ENCODE measurements around the gene PAEP. TPM values are rescaled to one million over a fixed set of nuclear protein-coding genes. Genes with fewer than 3 reads are reported as not detected.
"Not testable (repeated sequence)": the region's sequence is repeated elsewhere in the genome, so short reads cannot be mapped to it uniquely, and the experiment has no call there.

The PAEP gene
- total RNA-seq = not detected in 2 replicates

DNA sequence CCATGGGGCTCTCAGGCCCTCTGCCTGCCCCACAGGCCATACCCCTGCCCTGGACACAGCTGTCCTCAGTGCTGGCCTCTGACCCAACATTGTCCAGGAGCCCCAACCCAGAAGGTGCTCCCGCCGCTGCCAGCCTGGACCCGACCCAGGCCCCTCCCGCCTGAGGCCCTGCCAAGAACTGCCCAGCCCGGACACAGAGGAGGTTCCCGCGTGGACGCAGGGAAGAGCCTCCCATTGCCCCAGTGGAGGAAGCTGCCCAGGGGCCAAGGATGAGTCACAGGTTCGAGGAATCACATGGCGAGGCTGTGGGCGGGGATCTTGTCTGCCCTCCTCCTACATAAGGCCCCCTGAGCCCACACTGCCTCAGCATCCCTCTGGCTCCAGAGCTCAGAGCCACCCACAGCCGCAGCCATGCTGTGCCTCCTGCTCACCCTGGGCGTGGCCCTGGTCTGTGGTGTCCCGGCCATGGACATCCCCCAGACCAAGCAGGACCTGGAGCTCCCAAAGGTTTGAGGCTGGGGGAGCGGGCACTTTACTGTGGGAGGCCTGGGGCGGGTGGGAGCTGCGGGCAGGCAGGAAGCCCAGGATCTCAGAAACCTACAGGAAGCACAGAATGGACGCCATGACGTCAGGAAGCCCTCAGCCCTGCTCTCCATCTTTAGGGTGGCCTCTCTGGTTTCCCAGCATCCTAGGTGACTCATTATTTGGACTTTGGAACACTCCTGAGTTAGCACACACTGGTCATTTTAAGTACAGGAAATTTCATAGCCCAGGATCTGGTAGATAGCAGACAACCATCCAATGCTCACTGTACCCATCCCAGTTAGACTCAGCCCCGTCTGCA is at the start of gene PAEP:
TSS of gene PAEP (plus strand) at position 366 of the 844 bp plus-strand sequence.
- no peak for TF ChIP-seq CTCF (conservative IDR thresholded peaks at IDR 0.05; ENCODE audit: low read depth, low read length)
- DNase-seq (ENCODE audit: low read depth) = no peak

GRCh38 chr9:135512241-135512603 is 49.3 kb upstream of the PAEP start:
- TF ChIP-seq CTCF (conservative IDR thresholded peaks at IDR 0.05; ENCODE audit: low read depth, low read length) = no peak
- H3K4me3 ChIP-seq (ENCODE audit: low read depth, low read length) = no peak overlapping the region
- DNase-seq (ENCODE audit: low read depth) = no peak

More for the DNA sequence above, at the start of gene PAEP:
- no peak within 1 kb of the TSS for H3K4me3 ChIP-seq (ENCODE audit: low read depth, low read length)

DNA sequence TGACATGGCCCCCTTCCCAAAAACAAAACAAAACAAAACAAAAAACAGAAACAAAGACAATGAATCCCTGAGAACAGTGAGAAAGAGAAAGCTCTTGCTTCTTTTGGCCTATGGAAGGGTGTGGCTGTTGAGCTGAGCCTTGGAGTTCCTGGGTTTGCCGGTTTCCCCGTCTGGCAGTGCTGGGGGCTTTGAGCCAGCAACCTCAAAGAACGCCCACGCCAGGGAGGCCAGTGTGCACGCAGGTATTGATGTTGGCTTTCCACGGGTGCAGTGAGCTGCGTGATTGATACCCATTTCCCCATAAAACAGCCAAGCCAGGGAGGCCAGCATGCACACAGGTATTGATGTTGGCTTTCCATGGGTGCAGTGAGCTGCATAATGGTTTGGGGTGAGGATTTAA is 48.7 kb upstream of the PAEP start:
- no peak for DNase-seq (ENCODE audit: low read depth)
- no peak for TF ChIP-seq CTCF (conservative IDR thresholded peaks at IDR 0.05; ENCODE audit: low read depth, low read length)
- H3K4me3 ChIP-seq (ENCODE audit: low read depth, low read length) = no peak overlapping the region

DNA sequence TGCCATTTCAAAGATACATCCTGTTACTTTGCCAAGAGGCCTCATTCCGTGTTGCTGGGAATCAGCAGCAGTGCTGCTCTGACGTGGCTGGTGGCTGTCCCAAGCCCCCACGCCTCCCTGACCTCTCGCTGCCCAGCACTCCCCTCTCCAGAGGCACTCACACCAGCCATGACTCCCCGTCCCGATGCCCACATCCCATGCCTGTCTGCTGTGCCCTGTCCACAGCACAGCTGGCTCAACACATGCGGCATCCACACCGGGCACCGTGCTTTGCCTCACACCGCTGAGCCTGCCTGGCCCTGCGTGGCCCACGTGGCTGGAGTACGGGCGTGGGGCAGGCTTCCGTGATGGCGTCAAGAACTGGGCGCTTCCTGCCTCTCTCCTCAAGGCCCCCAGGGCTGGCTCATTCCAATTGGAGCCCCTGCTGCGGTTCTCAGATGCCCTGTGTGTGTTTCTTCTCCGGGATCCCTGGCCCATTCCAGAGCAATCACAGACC is 48.2 kb upstream of the PAEP start:
- no peak for TF ChIP-seq CTCF (conservative IDR thresholded peaks at IDR 0.05; ENCODE audit: low read depth, low read length)
- no peak for DNase-seq (ENCODE audit: low read depth)
- H3K4me3 ChIP-seq (ENCODE audit: low read depth, low read length) = no peak overlapping the region

GRCh38 chr9:135513906-135514305 is 47.6 kb upstream of the PAEP start:
- DNase-seq (ENCODE audit: low read depth); H3K4me3 ChIP-seq (ENCODE audit: low read depth, low read length): not testable (repeated sequence)

DNA sequence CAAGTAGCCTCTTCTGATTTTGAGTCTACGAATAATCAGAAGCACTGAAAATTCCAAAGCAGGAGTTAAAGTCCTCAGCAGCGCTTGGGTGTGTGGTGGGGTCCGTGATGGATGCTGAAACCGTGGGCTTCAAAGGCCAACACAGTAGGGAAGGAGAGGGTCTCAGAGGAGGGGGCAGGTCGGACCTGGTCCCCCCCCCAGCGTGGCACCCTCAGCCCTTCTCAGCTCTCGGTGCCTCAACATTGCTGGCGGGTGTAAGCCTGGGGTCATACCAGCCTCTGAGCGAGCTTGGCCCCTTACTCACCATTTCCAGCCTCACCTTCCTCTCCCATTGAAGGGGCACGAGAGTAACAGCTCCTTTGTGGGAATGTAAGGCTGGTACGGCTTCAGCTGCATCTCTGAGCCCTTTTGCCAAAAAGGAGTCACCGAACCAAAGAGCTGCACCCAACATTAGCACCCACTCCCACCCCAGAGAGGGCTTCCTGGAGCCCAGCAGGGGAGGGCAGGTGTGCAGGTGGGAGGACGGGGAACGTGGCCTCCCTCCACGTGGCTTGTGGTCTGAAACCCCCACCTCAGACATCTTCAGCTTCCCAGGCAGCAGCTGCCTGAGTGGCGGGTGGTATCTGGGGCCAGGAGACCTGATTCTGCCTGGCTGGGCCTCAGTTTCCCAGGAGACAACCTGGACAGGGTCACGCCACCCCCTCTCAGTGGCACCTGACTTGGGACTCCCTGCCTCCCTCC is 47.0 kb upstream of the PAEP start:
- no peak for TF ChIP-seq CTCF (conservative IDR thresholded peaks at IDR 0.05; ENCODE audit: low read depth, low read length)
- no peak overlapping the region for H3K4me3 ChIP-seq (ENCODE audit: low read depth, low read length)
- no peak for DNase-seq (ENCODE audit: low read depth)

DNA sequence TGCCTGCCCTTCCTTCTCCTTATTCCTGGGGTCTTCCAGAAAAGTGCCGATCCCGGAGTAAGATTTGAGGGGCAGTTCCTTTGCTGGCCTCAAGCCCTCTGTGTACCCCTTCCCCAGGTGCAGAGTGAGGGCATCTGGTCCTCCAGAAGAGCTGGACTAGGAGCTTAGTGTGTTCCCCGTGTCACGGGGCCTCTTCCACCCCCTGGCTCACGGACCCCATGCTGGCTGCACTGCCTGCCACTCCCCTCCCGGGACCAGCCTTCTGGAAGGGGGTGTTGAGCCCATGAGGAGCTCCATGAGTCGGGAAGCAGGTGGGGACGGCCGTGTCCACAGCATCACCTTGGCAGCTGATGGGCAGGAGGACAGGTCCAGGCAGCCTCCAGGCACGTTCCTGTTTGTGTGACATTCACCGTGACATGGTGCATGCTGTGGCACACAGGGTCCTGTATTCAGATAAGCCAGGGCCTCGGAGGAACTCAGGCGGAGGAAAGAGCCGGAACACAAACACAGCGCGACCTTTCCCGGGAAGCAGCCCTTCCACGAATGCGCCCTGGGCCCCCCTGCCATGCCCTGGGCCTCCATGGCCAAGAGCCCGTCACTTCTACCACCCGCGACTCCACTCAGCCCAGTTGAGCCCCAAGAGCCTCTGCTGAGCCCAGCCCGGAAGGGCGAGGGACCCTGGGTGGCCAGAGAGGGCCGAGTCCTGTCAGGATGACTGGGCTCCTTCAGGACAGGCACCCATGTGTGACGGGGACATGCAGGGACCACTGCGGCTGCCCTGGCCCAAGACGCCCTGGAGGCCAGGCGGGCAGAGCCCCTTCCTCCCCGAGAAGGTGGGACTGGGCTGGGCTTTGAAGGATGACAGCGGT is 46.2 kb upstream of the PAEP start:
- no peak for DNase-seq (ENCODE audit: low read depth)
- no peak overlapping the region for H3K4me3 ChIP-seq (ENCODE audit: low read depth, low read length)
- TF ChIP-seq CTCF (conservative IDR thresholded peaks at IDR 0.05; ENCODE audit: low read depth, low read length) = no peak

Measured in epithelial cell of proximal tubule (primary cell).